ENCODE results near the gene SEMA4B. TPM values are rescaled to one million over a fixed set of nuclear protein-coding genes. Genes with fewer than 3 reads are reported as not detected.

SEMA4B gene
- total and polyA plus RNA-seq, 2 donors (not counting 1 experiment from before 2014, with no cell fraction given), result 285 to 336 TPM

DNA sequence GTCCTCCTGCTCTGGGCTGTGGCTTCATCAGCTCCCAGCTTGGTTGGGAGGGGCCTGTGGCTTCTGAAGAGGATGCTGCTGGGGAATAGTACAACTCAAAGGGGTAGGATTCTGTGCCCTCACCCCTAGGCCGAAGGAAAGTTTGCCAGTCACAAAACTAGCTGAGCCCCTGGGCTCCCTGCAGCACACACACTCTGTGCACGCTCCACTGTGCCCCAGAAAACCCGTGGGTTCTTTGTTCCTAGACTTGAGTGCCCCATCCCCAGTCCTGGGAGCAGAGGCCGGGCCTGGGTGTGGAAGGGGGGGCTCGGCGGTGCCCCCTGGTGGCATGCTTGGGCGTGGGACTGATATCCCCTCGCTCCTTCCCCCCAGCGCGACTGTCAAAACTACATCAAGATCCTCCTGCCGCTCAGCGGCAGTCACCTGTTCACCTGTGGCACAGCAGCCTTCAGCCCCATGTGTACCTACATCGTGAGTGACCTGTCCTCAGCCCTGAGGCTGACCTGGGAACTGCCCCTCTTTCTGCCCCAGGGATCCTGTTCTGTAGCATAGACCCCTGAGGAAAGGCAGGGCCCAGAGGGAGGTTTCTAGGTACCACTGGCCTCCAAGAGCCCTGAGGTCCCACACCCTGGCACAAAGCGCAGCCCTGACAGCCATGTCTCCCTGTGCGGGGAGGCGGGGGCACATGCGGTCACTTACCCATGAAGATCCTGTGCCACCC, 18.5 kb downstream of the SEMA4B start:
- H3K9me3 Mint-ChIP-seq (ENCODE audit: insufficient read depth), result no peaks in the 10 kb centered on the region
- no peaks in the 10 kb centered on the region for H3K27me3 ChIP-seq (replicated peaks in 1 of 4; ENCODE audit: control extremely low read depth in 1 of 4, control insufficient read depth in 3 of 4, insufficient read depth in 4 of 4, low read length in 3 of 4)
- intact Hi-C loops (cut with micrococcal nuclease), result loop anchor here (1.0 to 10.0 kb wide), 5 partner anchors 12 to 445 kb away; partner anchors contain the start of gene AP3S2
- no peak overlapping the region for H3K9ac ChIP-seq (ENCODE audit: low read length)
- WGBS (ENCODE audit: insufficient coverage), result 80% methylated on average over 13 of the region's 17 CpGs
- peak overlapping the region; percentile 94 for H3K27ac Mint-ChIP-seq
- ChIA-PET POLR2A (interaction anchor here (1.2 to 9.0 kb wide), 4 partner anchors 14 to 63 kb away, joined by 5 to 163 read pairs (median 22); no protein-coding TSS in a partner anchor), CTCF (interaction anchor here (0.8 to 12.6 kb wide), 9 partner anchors 12 to 77 kb away, joined by 3 to 274 read pairs (median 13); partner anchors contain the start of genes CIB1, GDPGP1 and SEMA4B)
- H3K4me1 Mint-ChIP-seq, result peaks cover 66% of the 10 kb centered on the region
- TF ChIP-seq EZH2 (IDR thresholded peaks at IDR 0.05; ENCODE audit: borderline replicate concordance, insufficient read depth, low read depth, low read length, poor library complexity, severe bottlenecking), result no peak
- TF ChIP-seq, protein P1, sequence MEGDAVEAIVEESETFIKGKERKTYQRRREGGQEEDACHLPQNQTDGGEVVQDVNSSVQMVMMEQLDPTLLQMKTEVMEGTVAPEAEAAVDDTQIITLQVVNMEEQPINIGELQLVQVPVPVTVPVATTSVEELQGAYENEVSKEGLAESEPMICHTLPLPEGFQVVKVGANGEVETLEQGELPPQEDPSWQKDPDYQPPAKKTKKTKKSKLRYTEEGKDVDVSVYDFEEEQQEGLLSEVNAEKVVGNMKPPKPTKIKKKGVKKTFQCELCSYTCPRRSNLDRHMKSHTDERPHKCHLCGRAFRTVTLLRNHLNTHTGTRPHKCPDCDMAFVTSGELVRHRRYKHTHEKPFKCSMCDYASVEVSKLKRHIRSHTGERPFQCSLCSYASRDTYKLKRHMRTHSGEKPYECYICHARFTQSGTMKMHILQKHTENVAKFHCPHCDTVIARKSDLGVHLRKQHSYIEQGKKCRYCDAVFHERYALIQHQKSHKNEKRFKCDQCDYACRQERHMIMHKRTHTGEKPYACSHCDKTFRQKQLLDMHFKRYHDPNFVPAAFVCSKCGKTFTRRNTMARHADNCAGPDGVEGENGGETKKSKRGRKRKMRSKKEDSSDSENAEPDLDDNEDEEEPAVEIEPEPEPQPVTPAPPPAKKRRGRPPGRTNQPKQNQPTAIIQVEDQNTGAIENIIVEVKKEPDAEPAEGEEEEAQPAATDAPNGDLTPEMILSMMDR (IDR thresholded peaks at IDR 0.05), result peak; percentile 88
- peak; percentile 52 for ATAC-seq (ENCODE audit: low read depth)
- no peaks in the 10 kb centered on the region for H3K27me3 Mint-ChIP-seq
- peaks cover 40% of the 10 kb centered on the region for H4K20me1 ChIP-seq (ENCODE audit: control insufficient read depth, insufficient read depth, low read length, poor library complexity, severe bottlenecking)
- peaks cover 90% of the 10 kb centered on the region for H3K79me2 ChIP-seq (ENCODE audit: control insufficient read depth, insufficient read depth, low read length)
- peak; percentile 79 for DNase-seq
- peak overlapping the region; percentile 37 to 86 for H3K27ac ChIP-seq (ENCODE audit: low read length in 2 of 2)
- no peak overlapping the region for H3K4me3 ChIP-seq (ENCODE audit: control extremely low read depth in 1 of 5, extremely low read depth in 1 of 5, insufficient read depth in 1 of 5, low read depth in 2 of 5, low read length in 4 of 5)
- H3K4me3 Mint-ChIP-seq, result peak overlapping the region; percentile 57
- peaks cover 3 to 73% of the 10 kb centered on the region in 2 experiments for H3K36me3 ChIP-seq (replicated peaks in 1 of 2; ENCODE audit: control extremely low read depth in 1 of 2, control insufficient read depth in 1 of 2, extremely low read depth in 1 of 2, insufficient read depth in 2 of 2, low read length in 1 of 2)
- peaks cover 0 to 4% (median 0%) of the 10 kb centered on the region in 3 donors for H3K9me3 ChIP-seq (ENCODE audit: control extremely low read depth in 1 of 3, control insufficient read depth in 2 of 3, insufficient read depth in 1 of 3, low read length in 2 of 3)
- H2AFZ ChIP-seq (ENCODE audit: insufficient read depth, low read depth, low read length, poor library complexity, severe bottlenecking), result no peak overlapping the region
- H3K4me1 ChIP-seq (ENCODE audit: control insufficient read depth in 2 of 2, insufficient read depth in 2 of 2, low read length in 2 of 2), result peaks cover 59 to 68% of the 10 kb centered on the region in 2 donors
- H3K4me2 ChIP-seq (replicated peaks; ENCODE audit: low read depth, low read length, poor library complexity, severe bottlenecking), result peak overlapping the region; percentile 52
